Left ventricle myocardium inferior (tissue), 1 donor: Measurements from ENCODE around the gene NRF1. TPM values are rescaled to one million over a fixed set of nuclear protein-coding genes. Genes with fewer than 3 reads are reported as not detected.
"Not testable (repeated sequence)": the region's sequence is repeated elsewhere in the genome, so short reads cannot be mapped to it uniquely, and the experiment has no call there.

Source experiments
- DNase-seq: peaks from one replicate; pipeline ENCODE4 v3.0.0-alpha.2; 2020
- H3K27ac ChIP-seq: fragments of 200-600 bp; replicated peaks from 2 replicates; pipeline ENCODE4 v1.8.0; 2021
- H3K27me3 ChIP-seq: fragments of 200-600 bp; 2 replicates; pipeline ENCODE4 v1.8.0; 2021; ENCODE audit warnings: low read depth
- H3K36me3 ChIP-seq: fragments of 200-600 bp; 2 replicates; pipeline ENCODE4 v1.8.0; 2021
- H3K4me1 ChIP-seq: fragments of 200-600 bp; 2 replicates; pipeline ENCODE4 v1.8.0; 2021
- H3K4me3 ChIP-seq: fragments of 200-600 bp; 2 replicates; pipeline ENCODE4 v1.8.0; 2021; ENCODE audit warnings: mild to moderate bottlenecking, moderate library complexity
- H3K9me3 ChIP-seq: fragments of 200-600 bp; replicated peaks from 2 replicates; pipeline ENCODE4 v1.8.0; 2021
- CTCF ChIP-seq: fragments of 200-600 bp; IDR thresholded peaks from 2 replicates; pipeline ENCODE4 v1.8.0; 2021; ENCODE audit warnings: antibody characterized with exemption, mild to moderate bottlenecking, borderline replicate concordance
- intact Hi-C: fragments of 100-400 bp; cut with micrococcal nuclease; formaldehyde crosslinking; loops from one replicate; pipeline ENCODE4 v1.11.0; 2022
- total RNA-seq: library from RNA; stranded (reverse); fragmentation: NEBNext Ultra II Directional; extraction: Animal tissue kit (Norgen Biotek cat#: 25700); gene quantifications from one replicate; pipeline ENCODE4 v1.2.1, GENCODE V29; 2021
- donor health status: DM: no; HTN: yes; CAD: no; lungs with severe emphysema.

Gene NRF1
- total RNA-seq, 1 donor from 2014 or later: 9.6 TPM

- Histone ChIP-seq H3K27ac (no peak overlapping the region), H3K4me1 (peaks cover 28% of the 10 kb centered on the region), H3K36me3 (no peaks in the 10 kb centered on the region), H3K27me3 (no peaks in the 10 kb centered on the region), H3K9me3 (no peaks in the 10 kb centered on the region), H3K4me3 (no peak overlapping the region)
- intact Hi-C loops: loop anchor here (10.0 kb wide), 1 partner anchor 271 kb away; no protein-coding TSS in a partner anchor
- TF ChIP-seq CTCF: peak; percentile 80
- DNase-seq: peak; percentile 29
Measured at GRCh38 chr7:129635300-129636029, 23.9 kb downstream of the NRF1 start.

GRCh38 chr7:129636030-129636550 is 24.6 kb downstream of the NRF1 start:
- peaks cover 28% of the 10 kb centered on the region for H3K4me1 ChIP-seq
- H3K27me3 ChIP-seq, H3K4me3 ChIP-seq, H3K27ac ChIP-seq, DNase-seq, H3K36me3 ChIP-seq, H3K9me3 ChIP-seq: not testable (repeated sequence)
- intact Hi-C loops: loop anchor here (10.0 kb wide), 1 partner anchor 271 kb away; no protein-coding TSS in a partner anchor

GRCh38 chr7:129636641-129637040 is 25.1 kb downstream of the NRF1 start:
- intact Hi-C loops: loop anchor here (10.0 kb wide), 1 partner anchor 272 kb away; no protein-coding TSS in a partner anchor
- H3K27me3 ChIP-seq: no peaks in the 10 kb centered on the region
- TF ChIP-seq CTCF: no peak
- no peak overlapping the region for H3K4me3 ChIP-seq
- H3K27ac ChIP-seq: no peak overlapping the region
- no peak for DNase-seq
- H3K4me1 ChIP-seq: peaks cover 28% of the 10 kb centered on the region
- H3K36me3 ChIP-seq: no peaks in the 10 kb centered on the region
- H3K9me3 ChIP-seq: no peaks in the 10 kb centered on the region

GRCh38 chr7:129640400-129640799 is 28.9 kb downstream of the NRF1 start:
- intact Hi-C loops: no loop called here
- H3K9me3 ChIP-seq: no peaks in the 10 kb centered on the region
- H3K27ac ChIP-seq: no peak overlapping the region
- no peaks in the 10 kb centered on the region for H3K27me3 ChIP-seq
- TF ChIP-seq CTCF: no peak
- H3K36me3 ChIP-seq: no peaks in the 10 kb centered on the region
- peaks cover 37% of the 10 kb centered on the region for H3K4me1 ChIP-seq
- H3K4me3 ChIP-seq: no peak overlapping the region
- no peak for DNase-seq

- Histone ChIP-seq H3K4me1 (peaks cover 42% of the 10 kb centered on the region), H3K27me3 (no peaks in the 10 kb centered on the region), H3K9me3 (no peaks in the 10 kb centered on the region), H3K27ac (no peak overlapping the region), H3K4me3 (no peak overlapping the region), H3K36me3 (no peaks in the 10 kb centered on the region)
- intact Hi-C loops: no loop called here
- no peak for TF ChIP-seq CTCF
- DNase-seq: no peak
Measured at GRCh38 chr7:129642871-129643549, 31.5 kb downstream of the NRF1 start.
